Adrenal gland (tissue), 5 donors: ENCODE data around the gene TOP2A.

Experiments
- CTCF ChIP-seq, 6 experiments: fragments of 450-650 bp in 4 of 6; fragments of 200-600 bp in 2 of 6; sonication (generic) in 1 of 6; IDR thresholded peaks; 1 replicate in 5 of 6; 2 replicates in 1 of 6; pipeline versions ENCODE4 v1.5.1 to v1.8.0; 2016 to 2021; ENCODE audit warnings: antibody characterized with exemption in 6 of 6, mild to moderate bottlenecking in 2 of 6, moderate library complexity in 1 of 6
- POLR2A ChIP-seq, 2 donors: fragments of 450-650 bp; IDR thresholded peaks; one replicate each; pipeline ENCODE4 v1.6.1; 2017; ENCODE audit warnings: antibody characterized with exemption in 2 of 2, mild to moderate bottlenecking in 2 of 2, moderate library complexity in 1 of 2
- donor health status: DM: no; HTN: no; CAD: no.

GRCh38 chr17:40361925-40362695, 55.6 kb downstream of the TOP2A start:
- TF ChIP-seq CTCF (IDR thresholded peaks at IDR 0.05) (no peak), POLR2A (IDR thresholded peaks at IDR 0.05) (no peak)
